K562 (cell line): ENCODE measurements around the gene SRCAP. TPM values are rescaled to one million over a fixed set of nuclear protein-coding genes. Genes with fewer than 3 reads are reported as not detected.

Experiments used
- ARHGAP35 ChIP-seq: fragments of 450-650 bp; IDR thresholded peaks from 2 replicates; pipeline ENCODE4 v1.6.1; 2018; ENCODE audit not compliant: partially characterized antibody
- CEBPG ChIP-seq, 3 experiments: fragments of 200-800 bp in 1 of 3; sonication (Bioruptor generic) in 1 of 3; sonication (generic) in 1 of 3; formaldehyde crosslinking in 1 of 3; IDR thresholded peaks in 2 of 3; conservative IDR thresholded peaks in 1 of 3; 2 replicates each; pipeline versions ENCODE4 v1.6.1 to v1.8.0; 2016 to 2022; ENCODE audit warnings: missing compliant biosample characterization in 2 of 3, missing genetic modification characterization in 2 of 3, mild to moderate bottlenecking in 1 of 3, missing genetic modification reagents in 1 of 3
- CREM ChIP-seq: IDR thresholded peaks from 2 replicates; pipeline ENCODE4 v1.6.1; 2014; ENCODE audit warnings: antibody characterized with exemption, low read depth
- DDX20 ChIP-seq: fragments of 450-650 bp; IDR thresholded peaks from 2 replicates; pipeline ENCODE4 v1.6.1; 2016; ENCODE audit warnings: missing genetic modification characterization, low read depth, mild to moderate bottlenecking, missing compliant biosample characterization, moderate library complexity
- ERF ChIP-seq: fragments of 450-650 bp; formaldehyde crosslinking; IDR thresholded peaks from 2 replicates; pipeline ENCODE4 v1.4.0; 2020; ENCODE audit warnings: mild to moderate bottlenecking, mixed read lengths
- MEF2D ChIP-seq: conservative IDR thresholded peaks from 2 replicates; pipeline ENCODE4 v1.6.1; 2016; ENCODE audit warnings: low read depth, missing genetic modification characterization, missing compliant biosample characterization
- NEUROD1 ChIP-seq: fragments of 150-350 bp; IDR thresholded peaks from 2 replicates; pipeline ENCODE4 v1.6.1; 2014; ENCODE audit warnings: borderline replicate concordance, low read length, low read depth; ENCODE audit not compliant: partially characterized antibody
- NFYB ChIP-seq: IDR thresholded peaks from 2 replicates; pipeline ENCODE4 v1.6.1; 2011; ENCODE audit warnings: mild to moderate bottlenecking, moderate library complexity; ENCODE audit not compliant: insufficient read length; ENCODE audit errors: extremely low read depth
- RAD21 ChIP-seq, 2 experiments: fragments of 250-450 bp in 1 of 2; fragments of 450-650 bp in 1 of 2; sonication (Bioruptor Pico) in 1 of 2; formaldehyde crosslinking in 1 of 2; IDR thresholded peaks in 1 of 2; conservative IDR thresholded peaks in 1 of 2; 2 replicates each; pipeline versions ENCODE4 v1.4.0 to v1.8.0; 2020 to 2022; ENCODE audit warnings: mild to moderate bottlenecking in 2 of 2, moderate library complexity in 1 of 2
- RNF2 ChIP-seq: sonication (generic); IDR thresholded peaks from 2 replicates; pipeline ENCODE4 v1.6.1; 2016
- SP2 ChIP-seq: IDR thresholded peaks from 2 replicates; pipeline ENCODE4 v1.6.1; 2011; ENCODE audit warnings: mild to moderate bottlenecking, low read depth, low read length, moderate library complexity; ENCODE audit not compliant: poor library complexity, severe bottlenecking; ENCODE audit errors: extremely low read depth
- TAF15 ChIP-seq: fragments of 200-400 bp; formaldehyde crosslinking; IDR thresholded peaks from 2 replicates; pipeline ENCODE4 v1.6.1; 2017; ENCODE audit warnings: mild to moderate bottlenecking, low read depth, low read length, moderate library complexity
- TARDBP ChIP-seq: fragments of 450-650 bp; IDR thresholded peaks from 2 replicates; pipeline ENCODE4 v1.6.1; 2016
- polyA plus RNA-seq, 8 experiments: library from polyadenylated mRNA; depleted of rRNA in 4 of 8; stranded (reverse) in 5 of 8; unstranded in 3 of 8; fragments of >200 nt; fragmentation: Nextera tagmentation in 2 of 8; fragmentation: Illumina TruSeq in 1 of 8; extraction: Ambion mirVana in 2 of 8; extraction: Trizol in 1 of 8; gene quantifications; 2 replicates each; pipeline versions ENCODE4 v1.2.1 to v1.2.3, GENCODE V29; 2011 to 2014; ENCODE audit warnings: inconsistent platforms in 1 of 8, missing spikeins in 1 of 8
- total RNA-seq, 7 experiments: library from RNA; depleted of rRNA in 6 of 7; stranded (reverse); fragments of >200 nt in 6 of 7; fragmentation: Illumina TruSeq in 2 of 7; extraction: Trizol in 2 of 7; gene quantifications; 2 replicates each; pipeline versions ENCODE4 v1.2.1 to v1.2.3, GENCODE V29; 2011 to 2021; ENCODE audit warnings: low replicate concordance in 1 of 7
- TF ChIP-seq, protein P1 (sequence below): sonication (generic); formaldehyde crosslinking; IDR thresholded peaks from 2 replicates; pipeline ENCODE4 v1.8.0; 2022; ENCODE audit warnings: mild to moderate bottlenecking, missing genetic modification reagents, borderline replicate concordance
- TF ChIP-seq, protein P2 (sequence below), 2 experiments: fragments of 450-650 bp in 1 of 2; sonication (generic) in 1 of 2; formaldehyde crosslinking; conservative IDR thresholded peaks; 2 replicates each; pipeline versions ENCODE4 v1.4.0 to v1.8.1; 2020 to 2022; ENCODE audit warnings: mild to moderate bottlenecking in 1 of 2, missing genetic modification reagents in 1 of 2
- TF ChIP-seq, protein P3 (sequence below): fragments of 250-450 bp; sonication (Bioruptor Pico); IDR thresholded peaks from 2 replicates; pipeline ENCODE4 v1.8.0; 2021; ENCODE audit warnings: mild to moderate bottlenecking, moderate library complexity
- TF ChIP-seq, protein P4 (sequence below), 2 experiments: fragments of 450-650 bp; conservative IDR thresholded peaks; 2 replicates each; pipeline ENCODE4 v1.6.1; 2017; ENCODE audit warnings: mild to moderate bottlenecking in 2 of 2, moderate library complexity in 2 of 2
- TF ChIP-seq, protein P5 (sequence below): fragments of 250-450 bp; sonication (Bioruptor Pico); IDR thresholded peaks from 2 replicates; pipeline ENCODE4 v1.8.0; 2022; ENCODE audit warnings: moderate library complexity, mild to moderate bottlenecking, inconsistent platforms

Gene SRCAP
- total and polyA plus RNA-seq, 9 of the 15 experiments (the other 6 are each of a cell fraction or from before 2014, with no cell fraction given) = 0.21 to 62.6 (median 5.8) TPM

DNA sequence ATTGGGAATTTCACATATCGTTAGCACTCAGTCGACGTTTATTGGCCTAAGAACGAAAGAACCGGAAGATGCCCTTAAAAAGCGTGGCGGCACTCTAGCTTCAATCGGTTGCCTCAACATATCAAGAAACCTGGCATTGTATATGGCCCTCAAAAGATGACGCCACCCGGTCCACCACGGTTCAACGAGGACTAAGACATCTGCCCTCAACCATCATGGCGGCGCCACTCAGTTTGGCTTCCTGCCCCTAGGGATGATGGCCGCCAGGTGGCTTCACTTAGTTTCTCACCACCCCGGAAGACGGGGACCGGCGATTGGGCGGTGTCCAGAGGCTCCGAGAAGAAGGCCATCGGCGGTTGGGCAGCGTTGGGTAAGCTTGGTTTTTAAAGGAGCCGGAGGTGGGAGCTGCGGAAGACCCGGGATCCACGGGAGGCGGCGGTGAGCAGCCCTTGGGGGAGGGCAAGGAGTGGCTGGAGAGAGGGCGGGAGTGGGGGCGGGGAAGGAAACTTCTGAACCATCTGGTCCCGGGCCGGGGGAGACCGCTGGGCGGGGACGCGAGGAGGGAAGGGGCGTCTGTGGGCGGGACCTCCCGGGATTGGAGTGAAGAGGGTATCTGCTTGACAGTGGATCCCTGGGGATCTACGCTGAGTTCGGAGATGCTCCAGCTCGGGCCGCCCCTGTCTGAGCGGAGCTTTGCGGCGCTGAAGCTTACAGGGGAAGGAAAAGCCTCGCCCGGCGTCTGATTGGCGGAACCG is 48.4 kb upstream of the SRCAP start, which contains the start of gene PRR14 (continued):
- TF ChIP-seq, protein P1, sequence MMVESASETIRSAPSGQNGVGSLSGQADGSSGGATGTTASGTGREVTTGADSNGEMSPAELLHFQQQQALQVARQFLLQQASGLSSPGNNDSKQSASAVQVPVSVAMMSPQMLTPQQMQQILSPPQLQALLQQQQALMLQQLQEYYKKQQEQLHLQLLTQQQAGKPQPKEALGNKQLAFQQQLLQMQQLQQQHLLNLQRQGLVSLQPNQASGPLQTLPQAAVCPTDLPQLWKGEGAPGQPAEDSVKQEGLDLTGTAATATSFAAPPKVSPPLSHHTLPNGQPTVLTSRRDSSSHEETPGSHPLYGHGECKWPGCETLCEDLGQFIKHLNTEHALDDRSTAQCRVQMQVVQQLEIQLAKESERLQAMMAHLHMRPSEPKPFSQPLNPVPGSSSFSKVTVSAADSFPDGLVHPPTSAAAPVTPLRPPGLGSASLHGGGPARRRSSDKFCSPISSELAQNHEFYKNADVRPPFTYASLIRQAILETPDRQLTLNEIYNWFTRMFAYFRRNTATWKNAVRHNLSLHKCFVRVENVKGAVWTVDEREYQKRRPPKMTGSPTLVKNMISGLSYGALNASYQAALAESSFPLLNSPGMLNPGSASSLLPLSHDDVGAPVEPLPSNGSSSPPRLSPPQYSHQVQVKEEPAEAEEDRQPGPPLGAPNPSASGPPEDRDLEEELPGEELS = no peak
- TF ChIP-seq ARHGAP35 = no peak
- 0 out of 2 replicates have a peak, but pooled peaks have one; percentile 50 for TF ChIP-seq TARDBP
- TF ChIP-seq, protein P2, sequence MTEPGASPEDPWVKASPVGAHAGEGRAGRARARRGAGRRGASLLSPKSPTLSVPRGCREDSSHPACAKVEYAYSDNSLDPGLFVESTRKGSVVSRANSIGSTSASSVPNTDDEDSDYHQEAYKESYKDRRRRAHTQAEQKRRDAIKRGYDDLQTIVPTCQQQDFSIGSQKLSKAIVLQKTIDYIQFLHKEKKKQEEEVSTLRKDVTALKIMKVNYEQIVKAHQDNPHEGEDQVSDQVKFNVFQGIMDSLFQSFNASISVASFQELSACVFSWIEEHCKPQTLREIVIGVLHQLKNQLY (CRISPR knock-in tag; conservative IDR thresholded peaks at IDR 0.05) = no peak
- no peak for TF ChIP-seq ERF
- TF ChIP-seq, protein P3, sequence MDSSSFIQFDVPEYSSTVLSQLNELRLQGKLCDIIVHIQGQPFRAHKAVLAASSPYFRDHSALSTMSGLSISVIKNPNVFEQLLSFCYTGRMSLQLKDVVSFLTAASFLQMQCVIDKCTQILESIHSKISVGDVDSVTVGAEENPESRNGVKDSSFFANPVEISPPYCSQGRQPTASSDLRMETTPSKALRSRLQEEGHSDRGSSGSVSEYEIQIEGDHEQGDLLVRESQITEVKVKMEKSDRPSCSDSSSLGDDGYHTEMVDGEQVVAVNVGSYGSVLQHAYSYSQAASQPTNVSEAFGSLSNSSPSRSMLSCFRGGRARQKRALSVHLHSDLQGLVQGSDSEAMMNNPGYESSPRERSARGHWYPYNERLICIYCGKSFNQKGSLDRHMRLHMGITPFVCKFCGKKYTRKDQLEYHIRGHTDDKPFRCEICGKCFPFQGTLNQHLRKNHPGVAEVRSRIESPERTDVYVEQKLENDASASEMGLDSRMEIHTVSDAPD (CRISPR knock-in tag) = no peak
- no peak; the same call in none of the 2 replicates for TF ChIP-seq CEBPG (CRISPR knock-in tag; IDR thresholded peaks at IDR 0.05)
- TF ChIP-seq CEBPG (tag; conservative IDR thresholded peaks at IDR 0.05 in 1 of 2, IDR thresholded peaks at IDR 0.05 in 1 of 2) = peak in 1 of 2 experiments; percentile 63; a peak in 2 of 4 replicates
- no peak for TF ChIP-seq RAD21 (CRISPR knock-in tag; conservative IDR thresholded peaks at IDR 0.05 in 1 of 2, IDR thresholded peaks at IDR 0.05 in 1 of 2)
- TF ChIP-seq MEF2D (tag) = peak; percentile 78
- no peak for TF ChIP-seq SP2
- no peak for TF ChIP-seq DDX20 (tag)
- TF ChIP-seq NEUROD1 = peak; percentile 96
- TF ChIP-seq, protein P4, sequence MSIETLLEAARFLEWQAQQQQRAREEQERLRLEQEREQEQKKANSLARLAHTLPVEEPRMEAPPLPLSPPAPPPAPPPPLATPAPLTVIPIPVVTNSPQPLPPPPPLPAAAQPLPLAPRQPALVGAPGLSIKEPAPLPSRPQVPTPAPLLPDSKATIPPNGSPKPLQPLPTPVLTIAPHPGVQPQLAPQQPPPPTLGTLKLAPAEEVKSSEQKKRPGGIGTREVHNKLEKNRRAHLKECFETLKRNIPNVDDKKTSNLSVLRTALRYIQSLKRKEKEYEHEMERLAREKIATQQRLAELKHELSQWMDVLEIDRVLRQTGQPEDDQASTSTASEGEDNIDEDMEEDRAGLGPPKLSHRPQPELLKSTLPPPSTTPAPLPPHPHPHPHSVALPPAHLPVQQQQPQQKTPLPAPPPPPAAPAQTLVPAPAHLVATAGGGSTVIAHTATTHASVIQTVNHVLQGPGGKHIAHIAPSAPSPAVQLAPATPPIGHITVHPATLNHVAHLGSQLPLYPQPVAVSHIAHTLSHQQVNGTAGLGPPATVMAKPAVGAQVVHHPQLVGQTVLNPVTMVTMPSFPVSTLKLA (conservative IDR thresholded peaks at IDR 0.05) = peak; percentile 73 to 81
- peak; percentile 87 for TF ChIP-seq NFYB
- TF ChIP-seq TAF15 = no peak
- TF ChIP-seq, protein P5, sequence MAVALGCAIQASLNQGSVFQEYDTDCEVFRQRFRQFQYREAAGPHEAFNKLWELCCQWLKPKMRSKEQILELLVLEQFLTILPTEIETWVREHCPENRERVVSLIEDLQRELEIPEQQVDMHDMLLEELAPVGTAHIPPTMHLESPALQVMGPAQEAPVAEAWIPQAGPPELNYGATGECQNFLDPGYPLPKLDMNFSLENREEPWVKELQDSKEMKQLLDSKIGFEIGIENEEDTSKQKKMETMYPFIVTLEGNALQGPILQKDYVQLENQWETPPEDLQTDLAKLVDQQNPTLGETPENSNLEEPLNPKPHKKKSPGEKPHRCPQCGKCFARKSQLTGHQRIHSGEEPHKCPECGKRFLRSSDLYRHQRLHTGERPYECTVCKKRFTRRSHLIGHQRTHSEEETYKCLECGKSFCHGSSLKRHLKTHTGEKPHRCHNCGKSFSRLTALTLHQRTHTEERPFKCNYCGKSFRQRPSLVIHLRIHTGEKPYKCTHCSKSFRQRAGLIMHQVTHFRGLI (CRISPR knock-in tag) = no peak; the same call in 1 of the 2 replicates
- TF ChIP-seq RNF2 = peak; percentile 49; the same call in 1 of the 2 replicates
- peak; percentile 96 for TF ChIP-seq CREM
